Astrocyte of the hippocampus (primary cell): ENCODE data around the gene DEGS2.
"Not testable (repeated sequence)": the region's sequence is repeated elsewhere in the genome, so short reads cannot be mapped to it uniquely, and the experiment has no call there.

Experiments used
- DNase-seq: peaks from one replicate; pipeline ENCODE4 v3.0.0; 2011; ENCODE audit warnings: low read depth, low spot score

DEGS2 gene

GRCh38 chr14:100178691-100179090, 19.2 kb upstream of the DEGS2 start:
- DNase-seq = no peak

- DNase-seq = no peak
These were observed 17.4 kb upstream of the DEGS2 start for GRCh38 chr14:100176811-100177327.

GRCh38 chr14:100173353-100173752, 13.9 kb upstream of the DEGS2 start:
- no peak for DNase-seq

- no peak for DNase-seq
These were observed 13.4 kb upstream of the DEGS2 start for GRCh38 chr14:100172811-100173210.

- DNase-seq = no peak
These were observed 11.4 kb upstream of the DEGS2 start for GRCh38 chr14:100170880-100171279.

GRCh38 chr14:100168506-100168905, 9.1 kb upstream of the DEGS2 start:
- no peak for DNase-seq

- no peak for DNase-seq
These were observed 6.5 kb upstream of the DEGS2 start for GRCh38 chr14:100165831-100166440.

GRCh38 chr14:100165376-100165775, 5.9 kb upstream of the DEGS2 start:
- peak; percentile 44 for DNase-seq

GRCh38 chr14:100160534-100160916, 1.1 kb upstream of the DEGS2 start:
- DNase-seq = no peak

- no peak for DNase-seq
These were observed 554 bp upstream of the DEGS2 start for GRCh38 chr14:100159865-100160533.

GRCh38 chr14:100158566-100159093, 815 bp downstream of the DEGS2 start:
- no peak for DNase-seq

- DNase-seq = not testable (repeated sequence)
These were observed 1.8 kb downstream of the DEGS2 start for GRCh38 chr14:100157548-100158232.

- no peak for DNase-seq
These were observed 2.7 kb downstream of the DEGS2 start for GRCh38 chr14:100156776-100157175.

GRCh38 chr14:100155756-100156616, 3.5 kb downstream of the DEGS2 start:
- DNase-seq = no peak

GRCh38 chr14:100155049-100155621, 4.3 kb downstream of the DEGS2 start:
- no peak for DNase-seq

GRCh38 chr14:100153560-100153959, 5.9 kb downstream of the DEGS2 start:
- no peak for DNase-seq

GRCh38 chr14:100152091-100152490, 7.4 kb downstream of the DEGS2 start:
- DNase-seq = no peak

- DNase-seq = no peak
These were observed 8.4 kb downstream of the DEGS2 start for GRCh38 chr14:100150932-100151587.

- DNase-seq = no peak
These were observed 9.4 kb downstream of the DEGS2 start for GRCh38 chr14:100149851-100150611.
